Stimulated activated CD8-positive, alpha-beta memory T cell treated with anti-CD3 and anti-CD28 coated beads, Interleukin-7, amount 100 ng/mL, for 4 hours (primary cell): ENCODE results near the gene TGM3.
A peak's percentile ranks its signal among the peaks of the same experiment; 100 is the strongest.

Source experiments
- DNase-seq, 2 donors: peaks; one replicate each; pipeline ENCODE4 v3.0.0-alpha.2; 2020; ENCODE audit warnings: low read depth in 2 of 2

TGM3 gene

DNA sequence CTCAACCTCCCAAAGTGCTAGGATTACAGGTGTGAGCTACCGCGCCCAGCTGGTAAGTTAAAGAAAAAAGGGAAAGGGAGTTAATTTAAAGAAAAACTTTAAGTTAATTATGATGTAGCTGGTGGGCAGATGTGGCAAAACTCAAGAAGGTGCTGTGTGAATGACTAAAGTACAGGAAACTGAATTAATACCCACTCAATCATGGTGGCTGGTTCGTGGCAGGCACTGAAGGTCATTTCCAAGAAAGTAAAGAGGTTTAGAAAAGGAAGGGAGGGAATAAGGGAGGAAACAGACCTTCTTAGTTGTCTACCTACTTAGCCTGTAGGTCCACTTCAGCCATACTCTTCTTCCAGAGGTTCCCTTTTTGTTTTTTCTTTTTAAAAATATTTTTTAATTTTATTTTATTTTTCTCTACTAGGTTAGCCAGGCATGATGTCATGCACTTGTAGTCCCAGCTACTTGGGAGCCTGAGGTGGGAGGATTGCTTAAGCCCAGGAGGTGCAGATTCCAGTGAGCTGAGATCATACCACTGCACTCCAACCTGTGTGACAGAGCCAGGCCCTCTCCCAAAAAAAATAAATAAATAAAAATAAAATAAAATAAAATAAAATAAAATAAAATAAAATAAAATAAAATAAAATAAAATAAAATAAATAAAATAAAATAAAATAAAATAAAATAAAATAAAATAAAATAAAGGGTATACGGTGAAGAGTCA lies 11.9 kb upstream of the TGM3 start:
- DNase-seq: no peak

GRCh38 chr20:2285193-2285592 lies 10.6 kb upstream of the TGM3 start:
- DNase-seq: no peak

DNA sequence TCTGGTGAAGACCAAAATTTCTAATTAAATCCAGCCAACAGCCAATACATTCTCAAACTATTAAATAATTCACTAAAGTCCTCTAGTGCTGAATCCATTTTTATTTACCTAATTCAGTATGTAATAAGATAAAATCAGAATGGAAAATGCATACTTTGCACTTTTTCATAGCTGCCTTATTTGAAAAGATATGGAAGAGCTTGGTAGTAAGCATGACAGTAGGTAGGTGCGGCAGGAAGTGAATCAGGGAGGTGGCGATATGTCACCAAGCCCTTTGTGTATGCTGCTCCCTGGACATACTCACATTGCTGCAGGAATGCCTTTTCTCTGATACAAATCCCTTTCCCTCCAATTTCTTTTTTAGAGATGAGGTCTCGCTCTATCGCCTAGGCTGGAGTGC lies 10.2 kb upstream of the TGM3 start:
- DNase-seq: no peak

- no peak for DNase-seq
Observed at GRCh38 chr20:2287504-2287903, 8.3 kb upstream of the TGM3 start.

DNA sequence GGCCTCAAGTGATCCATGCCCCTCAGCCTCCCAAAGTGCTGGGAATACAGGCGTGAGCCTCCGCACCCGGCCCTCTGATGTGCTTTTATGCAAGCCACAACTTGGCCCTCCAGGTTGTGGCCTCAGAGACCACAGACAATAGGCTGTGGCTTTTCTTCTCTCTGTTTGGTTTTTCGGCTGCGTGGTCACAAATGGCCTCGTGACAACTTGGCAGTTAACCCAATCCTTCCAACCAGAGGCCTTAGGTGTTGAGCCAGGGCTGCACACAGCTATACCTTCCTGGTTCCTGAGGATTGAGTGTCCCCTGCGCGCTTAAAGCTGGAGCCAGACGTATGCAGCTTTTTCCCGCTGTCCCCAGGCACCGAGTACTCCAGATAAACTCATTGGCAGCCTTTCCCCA lies 6.3 kb upstream of the TGM3 start:
- no peak for DNase-seq

GRCh38 chr20:2290486-2290885 lies 5.3 kb upstream of the TGM3 start:
- no peak for DNase-seq

DNA sequence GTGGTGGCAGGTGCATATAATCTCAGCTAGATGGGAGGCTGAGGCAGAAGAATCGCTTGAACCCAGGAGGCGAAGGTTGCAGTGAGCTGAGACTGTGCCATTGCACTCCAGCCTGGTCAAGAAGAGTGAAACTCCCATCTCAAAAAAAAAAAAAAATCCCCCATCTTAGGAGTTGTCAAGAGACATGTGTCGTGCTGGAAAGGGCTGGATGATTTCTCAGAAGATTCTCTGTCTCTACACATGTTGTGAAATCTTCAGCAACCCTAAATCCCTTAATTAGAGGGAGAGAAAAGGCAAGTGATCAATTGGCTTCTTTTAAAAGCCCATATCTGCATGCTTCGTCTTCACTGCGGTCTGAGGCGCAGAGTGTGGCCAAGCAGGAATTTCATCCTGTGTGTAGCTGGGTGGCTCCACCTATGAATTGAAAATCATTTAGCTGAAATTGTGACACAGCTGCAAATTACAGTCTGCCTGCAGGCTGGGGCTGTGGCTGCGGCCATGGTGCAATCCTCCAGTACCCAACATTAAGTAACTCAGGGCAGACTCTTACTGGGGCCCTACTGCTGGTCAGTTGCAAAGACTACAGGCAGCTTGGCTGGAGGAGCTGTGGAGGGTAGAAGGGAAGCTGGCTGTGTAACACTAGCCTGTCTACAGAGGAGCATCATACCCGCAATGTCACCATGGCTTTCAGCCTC lies 3.2 kb upstream of the TGM3 start:
- DNase-seq: no peak

- DNase-seq: no peak
Observed at GRCh38 chr20:2293486-2293885, 2.3 kb upstream of the TGM3 start.

GRCh38 chr20:2293971-2294370 lies 1.8 kb upstream of the TGM3 start:
- no peak for DNase-seq

GRCh38 chr20:2295286-2295685 lies 515 bp upstream of the TGM3 start:
- DNase-seq: no peak

- DNase-seq: no peak
Observed at GRCh38 chr20:2296524-2297356, 939 bp downstream of the TGM3 start.

DNA sequence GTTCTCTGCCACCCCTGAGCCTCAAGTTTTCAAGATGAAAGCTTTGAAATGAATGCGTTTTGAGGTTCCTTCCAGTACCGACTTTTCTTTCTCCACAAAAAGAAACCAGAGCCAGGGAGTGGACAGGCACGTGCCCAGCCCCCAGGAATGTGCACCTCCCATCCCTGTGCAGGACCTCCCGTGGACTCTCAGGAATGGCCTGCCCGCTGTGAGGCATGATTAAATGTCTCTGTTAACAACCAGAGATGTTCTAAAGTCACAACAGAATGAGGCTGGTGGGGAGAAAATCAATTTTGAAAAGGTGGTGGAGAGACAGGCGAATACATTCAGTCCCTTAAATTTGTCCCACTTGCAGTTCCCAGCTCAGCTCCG lies 1.5 kb downstream of the TGM3 start:
- DNase-seq: no peak

DNA sequence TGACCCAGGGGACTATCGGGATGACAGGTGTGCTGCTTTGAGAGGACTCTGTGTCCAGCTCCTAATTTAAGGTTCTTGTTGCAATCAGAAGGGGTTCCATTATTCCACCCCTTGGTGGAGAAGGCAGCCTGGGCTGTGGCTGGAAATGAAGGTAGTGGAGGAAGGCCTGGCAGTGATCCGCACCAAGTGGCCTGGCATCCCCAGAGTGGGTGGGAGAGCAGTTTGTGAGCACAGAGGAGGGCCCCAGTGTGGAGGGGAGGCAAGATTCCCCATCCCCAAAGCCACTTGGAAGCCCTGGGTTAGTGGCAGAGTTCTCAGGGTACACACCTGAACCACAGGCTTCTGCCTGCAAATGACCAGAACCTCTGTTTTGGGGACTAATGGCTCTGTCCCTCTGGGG lies 2.3 kb downstream of the TGM3 start:
- DNase-seq: no peak

- DNase-seq: no peak
Observed at GRCh38 chr20:2298701-2299100, 2.9 kb downstream of the TGM3 start.

DNA sequence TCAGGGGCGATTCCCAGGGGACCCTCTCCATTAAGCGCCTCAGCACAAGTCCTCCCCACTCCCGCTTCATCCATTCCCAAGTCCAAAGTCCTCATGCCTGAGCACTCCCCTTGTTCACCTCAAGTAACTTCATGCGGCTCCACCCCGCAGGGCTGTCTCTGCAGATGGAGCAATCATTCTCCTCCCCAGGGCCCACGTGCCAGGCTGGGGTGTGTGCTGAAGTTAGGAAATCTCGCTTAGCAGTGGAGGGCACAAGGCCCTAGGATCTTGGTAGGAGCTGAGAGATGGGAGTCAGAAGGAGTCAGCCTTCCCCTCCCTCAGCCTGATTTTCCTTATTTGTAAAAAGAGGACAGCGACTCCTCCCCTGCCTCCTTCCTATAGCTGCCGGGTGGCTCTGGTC lies 3.5 kb downstream of the TGM3 start:
- DNase-seq: no peak

- no peak for DNase-seq
Observed at GRCh38 chr20:2300002-2300401, 4.2 kb downstream of the TGM3 start.

GRCh38 chr20:2300420-2300819 lies 4.6 kb downstream of the TGM3 start:
- no peak for DNase-seq

DNA sequence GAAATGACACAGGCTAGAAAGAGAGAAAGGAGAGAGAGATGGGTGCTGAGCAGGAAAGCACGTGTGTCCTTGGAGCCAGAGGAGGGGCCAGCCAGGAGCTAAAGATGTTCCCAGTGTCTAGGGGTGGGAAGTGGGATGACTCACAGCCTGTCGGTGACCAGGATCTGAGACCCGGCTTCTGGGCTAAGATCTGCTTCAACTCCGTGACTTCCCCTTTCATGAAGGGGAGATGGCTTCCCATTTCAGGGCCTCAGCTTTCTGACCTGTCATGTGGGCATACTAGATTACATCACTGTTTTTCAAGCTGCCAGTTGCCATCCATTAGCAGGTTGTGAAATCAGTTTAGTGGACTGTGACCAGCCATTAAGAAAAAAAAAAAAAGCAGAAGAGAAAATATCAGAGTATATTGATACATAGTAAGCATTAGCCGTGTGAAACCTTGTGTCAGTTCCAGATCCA lies 5.4 kb downstream of the TGM3 start:
- peak in 1 of 2 donors; percentile 4 for DNase-seq

DNA sequence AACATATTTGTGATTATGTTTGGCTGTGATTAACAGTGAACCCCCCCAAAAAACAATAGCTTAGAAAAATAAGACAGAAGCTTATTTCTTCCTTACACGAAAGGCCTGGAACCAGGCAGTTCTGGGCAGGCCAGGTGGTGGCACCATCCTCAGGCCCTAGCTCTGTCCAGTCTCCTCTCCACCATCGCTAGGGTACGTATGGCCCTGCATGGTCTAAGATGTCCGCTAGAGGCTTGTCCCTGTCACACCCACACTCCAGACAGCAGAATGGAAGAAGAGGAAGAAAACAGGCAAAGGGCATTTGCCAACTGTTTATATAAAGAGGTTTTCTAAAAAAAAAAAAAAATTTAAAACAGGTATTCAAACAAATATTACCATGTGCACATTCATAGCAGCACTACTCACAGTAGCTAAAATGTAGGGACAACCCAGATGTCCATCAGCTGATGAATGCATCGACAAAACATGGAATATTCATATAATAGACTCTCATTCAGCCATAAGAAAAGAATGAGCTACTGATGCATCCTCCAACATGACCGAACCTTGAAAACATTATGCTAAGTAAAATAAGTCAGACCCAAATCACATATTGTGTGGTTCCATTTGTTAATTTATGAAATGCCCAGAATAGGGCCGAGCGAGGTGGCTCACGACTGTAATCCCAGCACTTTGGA lies 6.7 kb downstream of the TGM3 start:
- DNase-seq: no peak

DNA sequence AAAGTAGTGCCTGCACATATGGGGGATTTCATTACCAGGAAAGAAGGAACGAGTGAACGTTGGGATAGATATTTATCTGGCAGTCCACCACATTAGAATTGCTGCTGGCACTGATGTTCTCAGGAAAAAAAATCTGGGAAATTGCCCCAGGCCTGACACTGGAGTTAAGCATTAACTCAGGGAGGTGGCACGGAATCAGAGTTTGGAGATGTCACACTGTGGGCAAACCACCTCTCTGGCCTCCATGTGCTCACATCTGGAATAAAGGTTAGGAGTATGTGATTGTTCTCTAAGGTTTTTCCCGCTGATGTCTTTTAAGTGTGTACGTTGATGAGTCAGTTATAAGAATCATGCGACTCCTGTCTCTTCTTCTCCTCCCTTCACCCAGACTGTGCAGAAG lies 7.9 kb downstream of the TGM3 start:
- DNase-seq: no peak

DNA sequence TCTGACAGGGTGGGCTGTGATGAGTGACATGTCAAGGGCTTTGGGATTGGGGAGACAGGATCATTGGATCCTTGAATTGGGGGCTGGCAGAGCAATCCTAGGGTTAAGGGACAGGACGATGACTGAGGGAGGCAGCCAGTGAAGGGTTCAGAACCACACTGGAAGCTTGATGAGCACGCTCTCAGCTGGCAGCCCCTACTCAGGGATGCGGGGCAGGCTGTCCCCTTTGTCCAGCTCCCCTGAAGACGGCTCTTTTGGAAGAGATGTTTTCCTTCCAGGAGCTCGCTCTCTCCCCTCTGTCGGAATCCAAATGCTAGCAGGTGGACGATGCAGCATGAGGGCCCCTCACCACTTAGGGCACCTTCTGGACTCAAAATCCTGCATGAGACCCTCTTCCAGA lies 8.4 kb downstream of the TGM3 start:
- DNase-seq: no peak

GRCh38 chr20:2305029-2305428 lies 9.2 kb downstream of the TGM3 start:
- no peak for DNase-seq
